GOT3 (cell line): ENCODE data around the gene PTPRC.
"Not testable (repeated sequence)": the region's sequence is repeated elsewhere in the genome, so short reads cannot be mapped to it uniquely, and the experiment has no call there.

Experiments
- DNase-seq: peaks from one replicate; lab custom pipeline; 2025; ENCODE audit warnings: mixed read lengths; lab: John Stamatoyannopoulos, UW

PTPRC gene

GRCh38 chr1:198638894-198639635 lies at the start of gene PTPRC:
Gene PTPRC (plus strand): TSS chr1:198639040. CDS start chr1:198639269, 229 bp downstream.
- DNase-seq, result no peak

DNA sequence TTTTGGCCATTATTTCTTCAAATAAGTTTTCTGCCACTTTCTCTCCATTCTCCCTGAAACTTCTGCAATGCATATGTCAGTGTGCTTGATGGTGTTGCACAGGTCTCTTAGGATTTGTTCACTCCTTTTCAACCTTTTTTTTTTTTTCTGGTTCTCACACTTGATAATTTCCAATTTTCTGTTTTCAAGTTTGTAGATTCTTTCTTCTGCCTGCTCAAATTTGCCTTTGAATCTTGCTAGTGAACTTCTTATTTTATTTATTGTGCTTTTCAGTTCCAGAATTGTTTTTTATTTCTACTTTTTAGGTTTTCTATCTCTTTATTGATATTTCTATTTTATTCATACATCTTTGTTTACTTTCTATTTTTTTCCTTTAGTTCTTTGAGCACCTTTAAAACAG lies 48.4 kb upstream of the PTPRC start:
- DNase-seq, result no peak

DNA sequence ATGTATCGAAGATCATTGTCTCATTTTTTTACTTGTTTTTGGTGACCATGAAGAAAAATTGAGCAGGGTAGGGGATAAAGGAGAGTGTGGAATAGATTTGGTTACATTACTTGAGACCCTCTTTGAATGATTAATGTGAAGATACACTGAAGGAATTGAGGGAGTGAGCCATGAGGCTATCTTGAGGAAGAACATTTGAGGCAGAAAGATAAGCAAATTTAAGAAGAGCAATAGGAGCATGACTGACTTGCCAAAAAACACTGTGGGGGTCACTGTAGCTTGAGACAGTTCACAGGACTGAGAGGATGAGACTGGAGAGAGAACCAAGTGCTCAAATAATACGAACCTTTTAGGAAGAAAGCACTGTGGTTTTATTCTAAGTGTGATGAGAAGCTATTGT lies 43.1 kb upstream of the PTPRC start:
- no peak for DNase-seq

- no peak for DNase-seq
Observed at GRCh38 chr1:198597690-198598430, 41.0 kb upstream of the PTPRC start.

GRCh38 chr1:198598796-198599321 lies 40.0 kb upstream of the PTPRC start:
- DNase-seq, result no peak

GRCh38 chr1:198599749-198600148 lies 39.1 kb upstream of the PTPRC start:
- DNase-seq, result no peak

GRCh38 chr1:198600906-198601305 lies 37.9 kb upstream of the PTPRC start:
- DNase-seq, result no peak

DNA sequence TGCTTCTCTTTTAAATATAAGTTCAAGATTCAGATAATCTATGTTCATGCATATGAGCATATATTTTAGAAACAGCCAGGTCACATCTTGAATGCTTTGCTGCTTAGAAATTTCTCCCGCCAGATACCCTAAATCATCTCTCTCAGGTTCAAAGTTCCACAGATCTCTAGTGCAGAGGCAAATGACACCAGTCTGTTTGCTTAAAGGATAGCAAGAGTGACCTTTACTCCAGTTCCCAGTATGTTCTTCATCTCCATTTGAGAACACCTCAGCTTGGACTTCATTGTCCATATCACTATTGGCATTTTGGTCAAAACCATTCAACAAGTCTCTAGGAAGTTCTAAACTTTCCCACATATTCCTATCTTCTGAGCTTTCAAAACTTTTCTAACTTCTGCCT lies 37.5 kb upstream of the PTPRC start:
- not testable (repeated sequence) for DNase-seq

DNA sequence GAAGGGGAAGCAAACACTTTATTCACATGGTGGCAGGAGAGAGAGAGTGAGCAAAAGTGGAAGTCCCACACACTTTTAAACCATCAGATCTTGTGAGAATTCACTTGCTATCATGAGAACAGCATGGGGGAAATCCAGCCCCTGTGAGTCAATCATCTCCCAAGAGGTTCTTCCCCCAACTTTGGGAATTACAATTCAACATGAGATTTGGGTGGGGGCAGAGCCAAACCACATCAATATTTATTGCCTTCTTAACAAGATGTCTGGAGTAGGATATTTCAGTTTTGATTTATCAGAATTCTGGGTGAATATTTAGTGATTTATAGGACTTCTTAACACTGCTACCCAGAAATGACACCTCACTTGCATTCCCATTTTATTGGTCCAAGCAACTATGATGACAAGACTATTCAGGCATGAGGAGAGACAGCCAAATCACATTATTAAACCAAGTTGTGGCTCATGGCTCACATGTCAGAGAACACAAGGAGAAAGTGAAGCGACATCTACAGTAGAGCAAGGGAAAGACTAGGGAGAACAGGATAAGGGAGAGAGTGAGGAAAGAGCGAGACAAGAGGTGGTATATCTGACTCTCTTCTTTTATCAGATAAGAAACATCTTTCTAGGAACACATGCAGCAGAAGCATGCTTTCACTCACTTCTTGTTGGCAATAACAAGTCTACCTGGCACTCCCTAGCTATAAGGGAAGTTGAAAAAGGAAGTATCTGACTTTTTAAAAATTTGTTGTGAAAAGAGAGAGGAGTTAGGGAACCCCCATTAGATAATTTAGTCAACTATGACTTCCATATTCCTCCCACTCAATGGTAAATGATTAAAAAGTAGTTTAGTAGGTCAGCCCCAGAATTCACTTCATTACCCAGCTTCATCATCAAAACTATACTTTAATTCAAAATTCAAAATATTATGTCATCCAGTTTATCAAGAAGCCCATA lies 36.6 kb upstream of the PTPRC start:
- no peak for DNase-seq

- no peak for DNase-seq
Observed at GRCh38 chr1:198604975-198605374, 33.9 kb upstream of the PTPRC start.

- no peak for DNase-seq
Observed at GRCh38 chr1:198605406-198605805, 33.4 kb upstream of the PTPRC start.

GRCh38 chr1:198606020-198606438 lies 32.8 kb upstream of the PTPRC start:
- DNase-seq, result no peak

GRCh38 chr1:198607714-198608113 lies 31.1 kb upstream of the PTPRC start:
- DNase-seq, result no peak

DNA sequence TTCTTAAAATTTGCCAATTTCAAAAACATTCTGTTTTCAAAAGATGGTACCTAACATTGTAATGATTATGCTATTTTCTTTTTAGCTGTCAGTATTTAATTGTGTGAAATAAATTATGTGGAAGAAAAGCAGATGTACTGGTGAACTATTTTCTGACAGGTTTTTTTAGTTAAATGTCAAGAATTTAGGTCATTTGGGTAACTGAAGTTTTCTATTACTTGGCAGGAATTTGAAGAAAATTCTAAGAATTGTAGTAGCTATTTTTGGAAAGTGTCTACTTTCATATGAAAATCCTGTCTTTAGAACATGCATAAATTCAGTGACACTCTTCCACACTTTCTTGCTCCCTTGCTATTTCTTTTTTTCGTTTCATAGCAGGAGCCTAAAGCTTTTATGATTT lies 28.5 kb upstream of the PTPRC start:
- DNase-seq, result no peak

GRCh38 chr1:198611219-198611618 lies 27.6 kb upstream of the PTPRC start:
- no peak for DNase-seq

GRCh38 chr1:198612471-198613260 lies 26.2 kb upstream of the PTPRC start:
- no peak for DNase-seq

- no peak for DNase-seq
Observed at GRCh38 chr1:198617406-198617805, 21.4 kb upstream of the PTPRC start.

GRCh38 chr1:198619375-198620140 lies 19.3 kb upstream of the PTPRC start:
- DNase-seq, result no peak

DNA sequence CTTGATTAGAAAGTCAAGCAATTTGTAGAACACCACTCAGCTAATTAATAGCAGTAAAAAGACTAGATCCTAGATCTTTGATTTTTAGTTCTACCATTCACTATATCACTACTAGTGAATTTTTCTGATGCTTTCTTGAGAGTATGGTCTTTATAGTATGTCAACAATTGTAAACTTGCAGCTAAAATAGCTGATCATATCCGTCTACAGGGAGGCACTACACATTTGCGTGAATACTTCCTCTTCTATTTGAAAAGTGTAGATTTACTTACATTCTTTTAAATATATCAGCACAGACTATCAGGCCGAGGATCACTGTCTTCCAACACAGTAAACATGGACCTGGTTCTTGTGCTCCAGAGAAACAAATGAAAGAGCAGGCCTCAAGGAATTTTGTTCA lies 18.6 kb upstream of the PTPRC start:
- DNase-seq, result no peak
